ENCODE measurements around the gene NLRP10.

The NLRP10 gene

GRCh38 chr11:8006349-8006977 is 41.2 kb upstream of the NLRP10 start:
- peak; percentile 97 for TF ChIP-seq CTCF (IDR thresholded peaks at IDR 0.05; ENCODE audit: low read depth, low read length)
- DNase-seq (ENCODE audit: extremely low read depth, low read depth): peak; percentile 45

GRCh38 chr11:8005556-8005955 is 40.3 kb upstream of the NLRP10 start:
- DNase-seq (ENCODE audit: extremely low read depth, low read depth): no peak
- TF ChIP-seq CTCF (IDR thresholded peaks at IDR 0.05; ENCODE audit: low read depth, low read length): no peak

GRCh38 chr11:8004008-8004407 is 38.8 kb upstream of the NLRP10 start:
- DNase-seq (ENCODE audit: extremely low read depth, low read depth): no peak
- no peak for TF ChIP-seq CTCF (IDR thresholded peaks at IDR 0.05; ENCODE audit: low read depth, low read length)

GRCh38 chr11:8003187-8003586 is 37.9 kb upstream of the NLRP10 start:
- DNase-seq (ENCODE audit: extremely low read depth, low read depth): no peak
- no peak for TF ChIP-seq CTCF (IDR thresholded peaks at IDR 0.05; ENCODE audit: low read depth, low read length)

GRCh38 chr11:8002676-8003075 is 37.4 kb upstream of the NLRP10 start:
- TF ChIP-seq CTCF (IDR thresholded peaks at IDR 0.05; ENCODE audit: low read depth, low read length): no peak
- no peak for DNase-seq (ENCODE audit: extremely low read depth, low read depth)

- TF ChIP-seq CTCF (IDR thresholded peaks at IDR 0.05; ENCODE audit: low read depth, low read length): no peak
Measured at GRCh38 chr11:8000390-8000789, 35.1 kb upstream of the NLRP10 start.

GRCh38 chr11:7999795-8000194 is 34.5 kb upstream of the NLRP10 start:
- TF ChIP-seq CTCF (IDR thresholded peaks at IDR 0.05; ENCODE audit: low read depth, low read length): no peak
- no peak for DNase-seq (ENCODE audit: extremely low read depth, low read depth)

More at GRCh38 chr11:8000390-8000789, 35.1 kb upstream of the NLRP10 start:
- DNase-seq (ENCODE audit: extremely low read depth, low read depth): no peak

Data from AG09319 (cell line).